ENCODE measurements around the gene ELFN2.
A peak's percentile ranks its signal among the peaks of the same experiment; 100 is the strongest.

ELFN2 gene

DNA sequence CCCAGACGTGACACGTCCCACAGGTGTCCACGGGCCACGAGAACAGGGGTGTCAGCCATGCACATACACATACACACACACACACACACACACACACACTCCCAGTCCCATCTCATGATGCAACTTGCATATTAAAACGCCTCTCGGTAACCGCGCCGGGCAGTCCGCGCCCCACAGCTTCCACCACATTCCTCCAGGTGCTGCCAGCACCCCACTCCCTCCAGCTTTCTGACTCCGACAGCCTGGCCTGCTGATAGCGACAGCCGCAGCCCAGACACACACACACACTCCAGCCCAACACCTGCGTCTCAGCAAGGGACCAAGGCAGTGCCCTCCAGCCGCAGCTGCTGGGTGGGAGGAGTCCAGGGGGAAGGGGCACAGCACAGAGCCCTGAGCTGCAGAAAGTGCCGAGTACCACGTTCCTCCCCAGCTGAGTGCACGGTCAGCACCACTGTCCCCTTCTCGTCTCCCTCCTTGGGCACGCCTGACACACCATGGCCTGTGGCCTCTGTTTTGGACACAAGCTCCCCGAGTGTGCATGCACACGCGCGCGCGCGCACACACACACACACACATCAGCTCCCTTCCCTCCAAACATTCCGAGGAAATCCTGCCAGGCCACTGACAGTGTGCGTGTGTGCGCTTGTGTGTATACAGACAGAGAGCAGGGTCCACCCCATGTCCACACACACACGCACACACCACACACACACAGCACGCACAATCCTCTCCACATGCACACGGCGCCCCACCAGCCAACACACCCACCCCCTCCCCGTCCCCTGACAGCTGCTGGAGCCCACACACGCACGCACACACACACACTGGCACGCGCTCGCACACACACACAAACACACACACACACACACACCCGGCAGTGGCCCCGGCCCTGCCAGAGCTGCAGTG lies 1.2 kb downstream of the ELFN2 start (continued):
- TF ChIP-seq, protein P1, sequence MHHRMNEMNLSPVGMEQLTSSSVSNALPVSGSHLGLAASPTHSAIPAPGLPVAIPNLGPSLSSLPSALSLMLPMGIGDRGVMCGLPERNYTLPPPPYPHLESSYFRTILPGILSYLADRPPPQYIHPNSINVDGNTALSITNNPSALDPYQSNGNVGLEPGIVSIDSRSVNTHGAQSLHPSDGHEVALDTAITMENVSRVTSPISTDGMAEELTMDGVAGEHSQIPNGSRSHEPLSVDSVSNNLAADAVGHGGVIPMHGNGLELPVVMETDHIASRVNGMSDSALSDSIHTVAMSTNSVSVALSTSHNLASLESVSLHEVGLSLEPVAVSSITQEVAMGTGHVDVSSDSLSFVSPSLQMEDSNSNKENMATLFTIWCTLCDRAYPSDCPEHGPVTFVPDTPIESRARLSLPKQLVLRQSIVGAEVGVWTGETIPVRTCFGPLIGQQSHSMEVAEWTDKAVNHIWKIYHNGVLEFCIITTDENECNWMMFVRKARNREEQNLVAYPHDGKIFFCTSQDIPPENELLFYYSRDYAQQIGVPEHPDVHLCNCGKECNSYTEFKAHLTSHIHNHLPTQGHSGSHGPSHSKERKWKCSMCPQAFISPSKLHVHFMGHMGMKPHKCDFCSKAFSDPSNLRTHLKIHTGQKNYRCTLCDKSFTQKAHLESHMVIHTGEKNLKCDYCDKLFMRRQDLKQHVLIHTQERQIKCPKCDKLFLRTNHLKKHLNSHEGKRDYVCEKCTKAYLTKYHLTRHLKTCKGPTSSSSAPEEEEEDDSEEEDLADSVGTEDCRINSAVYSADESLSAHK (tag by site-specific recombination; IDR thresholded peaks at IDR 0.05): no peak
- no peak for TF ChIP-seq ZSCAN30 (tag by site-specific recombination; IDR thresholded peaks at IDR 0.05)
- TF ChIP-seq, protein P2, sequence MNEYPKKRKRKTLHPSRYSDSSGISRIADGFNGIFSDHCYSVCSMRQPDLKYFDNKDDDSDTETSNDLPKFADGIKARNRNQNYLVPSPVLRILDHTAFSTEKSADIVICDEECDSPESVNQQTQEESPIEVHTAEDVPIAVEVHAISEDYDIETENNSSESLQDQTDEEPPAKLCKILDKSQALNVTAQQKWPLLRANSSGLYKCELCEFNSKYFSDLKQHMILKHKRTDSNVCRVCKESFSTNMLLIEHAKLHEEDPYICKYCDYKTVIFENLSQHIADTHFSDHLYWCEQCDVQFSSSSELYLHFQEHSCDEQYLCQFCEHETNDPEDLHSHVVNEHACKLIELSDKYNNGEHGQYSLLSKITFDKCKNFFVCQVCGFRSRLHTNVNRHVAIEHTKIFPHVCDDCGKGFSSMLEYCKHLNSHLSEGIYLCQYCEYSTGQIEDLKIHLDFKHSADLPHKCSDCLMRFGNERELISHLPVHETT (tag by site-specific recombination; IDR thresholded peaks at IDR 0.05): no peak
- TF ChIP-seq ZNF558 (tag by site-specific recombination; IDR thresholded peaks at IDR 0.05): no peak
- TF ChIP-seq ZNF202 (tag by site-specific recombination; IDR thresholded peaks at IDR 0.05; ENCODE audit: borderline replicate concordance): no peak
- TF ChIP-seq ZNF121 (tag by site-specific recombination; IDR thresholded peaks at IDR 0.05): no peak
- TF ChIP-seq ZNF843 (tag by site-specific recombination; IDR thresholded peaks at IDR 0.05): no peak
- TF ChIP-seq, protein P3, sequence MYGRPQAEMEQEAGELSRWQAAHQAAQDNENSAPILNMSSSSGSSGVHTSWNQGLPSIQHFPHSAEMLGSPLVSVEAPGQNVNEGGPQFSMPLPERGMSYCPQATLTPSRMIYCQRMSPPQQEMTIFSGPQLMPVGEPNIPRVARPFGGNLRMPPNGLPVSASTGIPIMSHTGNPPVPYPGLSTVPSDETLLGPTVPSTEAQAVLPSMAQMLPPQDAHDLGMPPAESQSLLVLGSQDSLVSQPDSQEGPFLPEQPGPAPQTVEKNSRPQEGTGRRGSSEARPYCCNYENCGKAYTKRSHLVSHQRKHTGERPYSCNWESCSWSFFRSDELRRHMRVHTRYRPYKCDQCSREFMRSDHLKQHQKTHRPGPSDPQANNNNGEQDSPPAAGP (tag by site-specific recombination; IDR thresholded peaks at IDR 0.05): no peak
- TF ChIP-seq, protein P4, sequence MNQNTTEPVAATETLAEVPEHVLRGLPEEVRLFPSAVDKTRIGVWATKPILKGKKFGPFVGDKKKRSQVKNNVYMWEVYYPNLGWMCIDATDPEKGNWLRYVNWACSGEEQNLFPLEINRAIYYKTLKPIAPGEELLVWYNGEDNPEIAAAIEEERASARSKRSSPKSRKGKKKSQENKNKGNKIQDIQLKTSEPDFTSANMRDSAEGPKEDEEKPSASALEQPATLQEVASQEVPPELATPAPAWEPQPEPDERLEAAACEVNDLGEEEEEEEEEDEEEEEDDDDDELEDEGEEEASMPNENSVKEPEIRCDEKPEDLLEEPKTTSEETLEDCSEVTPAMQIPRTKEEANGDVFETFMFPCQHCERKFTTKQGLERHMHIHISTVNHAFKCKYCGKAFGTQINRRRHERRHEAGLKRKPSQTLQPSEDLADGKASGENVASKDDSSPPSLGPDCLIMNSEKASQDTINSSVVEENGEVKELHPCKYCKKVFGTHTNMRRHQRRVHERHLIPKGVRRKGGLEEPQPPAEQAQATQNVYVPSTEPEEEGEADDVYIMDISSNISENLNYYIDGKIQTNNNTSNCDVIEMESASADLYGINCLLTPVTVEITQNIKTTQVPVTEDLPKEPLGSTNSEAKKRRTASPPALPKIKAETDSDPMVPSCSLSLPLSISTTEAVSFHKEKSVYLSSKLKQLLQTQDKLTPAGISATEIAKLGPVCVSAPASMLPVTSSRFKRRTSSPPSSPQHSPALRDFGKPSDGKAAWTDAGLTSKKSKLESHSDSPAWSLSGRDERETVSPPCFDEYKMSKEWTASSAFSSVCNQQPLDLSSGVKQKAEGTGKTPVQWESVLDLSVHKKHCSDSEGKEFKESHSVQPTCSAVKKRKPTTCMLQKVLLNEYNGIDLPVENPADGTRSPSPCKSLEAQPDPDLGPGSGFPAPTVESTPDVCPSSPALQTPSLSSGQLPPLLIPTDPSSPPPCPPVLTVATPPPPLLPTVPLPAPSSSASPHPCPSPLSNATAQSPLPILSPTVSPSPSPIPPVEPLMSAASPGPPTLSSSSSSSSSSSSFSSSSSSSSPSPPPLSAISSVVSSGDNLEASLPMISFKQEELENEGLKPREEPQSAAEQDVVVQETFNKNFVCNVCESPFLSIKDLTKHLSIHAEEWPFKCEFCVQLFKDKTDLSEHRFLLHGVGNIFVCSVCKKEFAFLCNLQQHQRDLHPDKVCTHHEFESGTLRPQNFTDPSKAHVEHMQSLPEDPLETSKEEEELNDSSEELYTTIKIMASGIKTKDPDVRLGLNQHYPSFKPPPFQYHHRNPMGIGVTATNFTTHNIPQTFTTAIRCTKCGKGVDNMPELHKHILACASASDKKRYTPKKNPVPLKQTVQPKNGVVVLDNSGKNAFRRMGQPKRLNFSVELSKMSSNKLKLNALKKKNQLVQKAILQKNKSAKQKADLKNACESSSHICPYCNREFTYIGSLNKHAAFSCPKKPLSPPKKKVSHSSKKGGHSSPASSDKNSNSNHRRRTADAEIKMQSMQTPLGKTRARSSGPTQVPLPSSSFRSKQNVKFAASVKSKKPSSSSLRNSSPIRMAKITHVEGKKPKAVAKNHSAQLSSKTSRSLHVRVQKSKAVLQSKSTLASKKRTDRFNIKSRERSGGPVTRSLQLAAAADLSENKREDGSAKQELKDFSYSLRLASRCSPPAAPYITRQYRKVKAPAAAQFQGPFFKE (tag by site-specific recombination; IDR thresholded peaks at IDR 0.05; ENCODE audit: borderline replicate concordance): no peak
- TF ChIP-seq ZNF146 (tag by site-specific recombination; IDR thresholded peaks at IDR 0.05): no peak
- TF ChIP-seq ZNF335 (tag by site-specific recombination; conservative IDR thresholded peaks at IDR 0.05): no peak
- TF ChIP-seq SP2 (tag by site-specific recombination; IDR thresholded peaks at IDR 0.05): no peak
- TF ChIP-seq TCF7L2 (IDR thresholded peaks at IDR 0.05; ENCODE audit: borderline replicate concordance, low read depth, low read length): no peak
- peak; percentile 57; the same call in 1 of the 2 replicates for TF ChIP-seq SCRT1 (tag by site-specific recombination; IDR thresholded peaks at IDR 0.05; ENCODE audit: borderline replicate concordance)
- TF ChIP-seq ZSCAN16 (tag by site-specific recombination; IDR thresholded peaks at IDR 0.05): no peak
- TF ChIP-seq MZF1 (tag by site-specific recombination; IDR thresholded peaks at IDR 0.05; ENCODE audit: borderline replicate concordance): no peak
- TF ChIP-seq, protein P5, sequence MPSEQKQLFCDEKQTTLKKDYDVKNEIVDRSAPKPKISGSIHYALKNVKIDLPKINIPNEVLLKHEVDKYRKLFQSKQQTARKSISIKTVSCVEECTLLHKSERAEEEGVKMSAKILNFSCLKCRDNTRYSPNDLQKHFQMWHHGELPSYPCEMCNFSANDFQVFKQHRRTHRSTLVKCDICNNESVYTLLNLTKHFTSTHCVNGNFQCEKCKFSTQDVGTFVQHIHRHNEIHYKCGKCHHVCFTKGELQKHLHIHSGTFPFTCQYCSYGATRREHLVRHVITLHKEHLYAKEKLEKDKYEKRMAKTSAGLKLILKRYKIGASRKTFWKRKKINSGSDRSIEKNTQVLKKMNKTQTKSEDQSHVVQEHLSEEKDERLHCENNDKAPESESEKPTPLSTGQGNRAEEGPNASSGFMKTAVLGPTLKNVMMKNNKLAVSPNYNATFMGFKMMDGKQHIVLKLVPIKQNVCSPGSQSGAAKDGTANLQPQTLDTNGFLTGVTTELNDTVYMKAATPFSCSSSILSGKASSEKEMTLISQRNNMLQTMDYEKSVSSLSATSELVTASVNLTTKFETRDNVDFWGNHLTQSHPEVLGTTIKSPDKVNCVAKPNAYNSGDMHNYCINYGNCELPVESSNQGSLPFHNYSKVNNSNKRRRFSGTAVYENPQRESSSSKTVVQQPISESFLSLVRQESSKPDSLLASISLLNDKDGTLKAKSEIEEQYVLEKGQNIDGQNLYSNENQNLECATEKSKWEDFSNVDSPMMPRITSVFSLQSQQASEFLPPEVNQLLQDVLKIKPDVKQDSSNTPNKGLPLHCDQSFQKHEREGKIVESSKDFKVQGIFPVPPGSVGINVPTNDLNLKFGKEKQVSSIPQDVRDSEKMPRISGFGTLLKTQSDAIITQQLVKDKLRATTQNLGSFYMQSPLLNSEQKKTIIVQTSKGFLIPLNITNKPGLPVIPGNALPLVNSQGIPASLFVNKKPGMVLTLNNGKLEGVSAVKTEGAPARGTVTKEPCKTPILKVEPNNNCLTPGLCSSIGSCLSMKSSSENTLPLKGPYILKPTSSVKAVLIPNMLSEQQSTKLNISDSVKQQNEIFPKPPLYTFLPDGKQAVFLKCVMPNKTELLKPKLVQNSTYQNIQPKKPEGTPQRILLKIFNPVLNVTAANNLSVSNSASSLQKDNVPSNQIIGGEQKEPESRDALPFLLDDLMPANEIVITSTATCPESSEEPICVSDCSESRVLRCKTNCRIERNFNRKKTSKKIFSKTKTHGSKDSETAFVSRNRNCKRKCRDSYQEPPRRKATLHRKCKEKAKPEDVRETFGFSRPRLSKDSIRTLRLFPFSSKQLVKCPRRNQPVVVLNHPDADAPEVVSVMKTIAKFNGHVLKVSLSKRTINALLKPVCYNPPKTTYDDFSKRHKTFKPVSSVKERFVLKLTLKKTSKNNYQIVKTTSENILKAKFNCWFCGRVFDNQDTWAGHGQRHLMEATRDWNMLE (tag by site-specific recombination; conservative IDR thresholded peaks at IDR 0.05; ENCODE audit: low read depth): no peak
- no peak for TF ChIP-seq KLF1 (tag by site-specific recombination; IDR thresholded peaks at IDR 0.05)
- TF ChIP-seq ZNF211 (tag by site-specific recombination; IDR thresholded peaks at IDR 0.05; ENCODE audit: low read depth): no peak
